ENCODE measurements around the gene LYG1.

Gene LYG1

DNA sequence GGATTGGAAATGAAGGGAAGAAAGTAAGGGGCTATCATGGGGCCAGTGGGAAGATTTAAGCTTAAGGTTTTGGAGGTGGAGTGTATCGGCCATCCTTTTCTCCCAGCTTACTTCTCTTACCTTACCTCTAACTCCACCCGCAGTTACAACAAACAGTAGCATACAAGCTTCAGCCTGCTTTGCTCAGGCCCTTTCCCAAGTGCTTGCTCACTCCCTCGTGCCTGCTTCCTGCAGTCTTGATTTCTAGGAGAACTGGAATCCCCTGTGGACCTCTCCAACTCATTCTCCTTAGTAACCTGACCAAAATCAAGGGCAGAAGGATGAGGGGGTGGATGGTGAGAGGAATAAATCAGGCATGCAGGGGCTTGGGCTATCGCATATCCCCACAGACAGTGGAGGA is 39.8 kb downstream of the LYG1 start:
- FAIRE-seq: no peak

DNA sequence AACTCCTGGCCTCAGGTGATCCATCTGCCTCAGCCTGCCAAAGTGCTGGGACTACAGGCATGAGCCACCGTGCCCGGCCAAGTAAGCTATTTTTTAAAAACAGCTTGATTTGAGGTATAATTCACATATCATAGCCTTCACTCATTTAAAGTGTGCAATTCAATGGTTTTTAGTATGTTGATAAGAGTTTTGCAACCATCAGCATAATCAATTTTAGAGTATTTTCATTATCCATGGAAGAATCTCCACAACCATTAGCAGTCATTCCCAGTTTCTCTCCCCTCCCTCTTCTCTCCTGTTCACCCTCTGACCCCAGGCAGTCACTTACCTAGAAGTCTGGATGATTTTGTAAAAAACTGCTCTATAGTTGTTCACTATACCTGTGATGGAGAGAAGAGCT is 40.8 kb downstream of the LYG1 start:
- FAIRE-seq: no peak

DNA sequence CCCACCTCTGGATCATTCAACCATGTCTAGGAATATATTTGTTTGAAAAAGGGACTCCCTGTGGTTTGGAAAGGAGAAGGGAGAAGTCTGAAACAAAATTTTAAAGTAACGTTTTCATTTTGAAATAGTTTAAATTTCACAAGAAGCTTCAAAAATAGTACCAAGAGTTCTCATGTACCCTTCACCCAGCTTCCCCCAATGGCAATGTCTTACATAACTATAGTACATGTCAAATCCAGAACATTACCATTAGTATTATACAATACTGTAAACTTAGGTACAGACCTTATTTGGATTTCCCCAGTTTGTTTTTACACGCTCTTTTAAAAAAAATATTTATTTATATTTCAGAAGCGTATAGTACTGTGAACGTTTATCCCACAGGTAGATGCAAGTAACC is 41.5 kb downstream of the LYG1 start:
- FAIRE-seq: no peak

DNA sequence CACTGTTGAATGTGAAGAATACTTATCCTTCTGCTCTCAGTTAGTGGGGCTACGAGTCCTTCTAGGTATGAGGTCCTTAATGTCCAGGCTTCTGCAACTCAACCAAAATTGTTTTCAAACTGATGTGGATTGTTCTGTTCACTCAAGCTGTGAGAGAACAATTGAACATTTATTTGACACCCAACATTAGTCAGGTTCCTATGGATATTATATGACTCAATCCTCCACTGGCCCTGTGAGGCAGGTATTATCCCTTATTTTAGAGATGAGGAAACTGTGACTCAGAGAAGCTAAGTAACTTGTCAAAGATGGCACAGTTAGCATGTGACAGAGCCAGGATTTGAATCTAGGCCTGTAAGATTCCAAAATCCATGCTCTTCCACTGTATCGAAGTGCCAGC is 44.3 kb downstream of the LYG1 start:
- FAIRE-seq: no peak

DNA sequence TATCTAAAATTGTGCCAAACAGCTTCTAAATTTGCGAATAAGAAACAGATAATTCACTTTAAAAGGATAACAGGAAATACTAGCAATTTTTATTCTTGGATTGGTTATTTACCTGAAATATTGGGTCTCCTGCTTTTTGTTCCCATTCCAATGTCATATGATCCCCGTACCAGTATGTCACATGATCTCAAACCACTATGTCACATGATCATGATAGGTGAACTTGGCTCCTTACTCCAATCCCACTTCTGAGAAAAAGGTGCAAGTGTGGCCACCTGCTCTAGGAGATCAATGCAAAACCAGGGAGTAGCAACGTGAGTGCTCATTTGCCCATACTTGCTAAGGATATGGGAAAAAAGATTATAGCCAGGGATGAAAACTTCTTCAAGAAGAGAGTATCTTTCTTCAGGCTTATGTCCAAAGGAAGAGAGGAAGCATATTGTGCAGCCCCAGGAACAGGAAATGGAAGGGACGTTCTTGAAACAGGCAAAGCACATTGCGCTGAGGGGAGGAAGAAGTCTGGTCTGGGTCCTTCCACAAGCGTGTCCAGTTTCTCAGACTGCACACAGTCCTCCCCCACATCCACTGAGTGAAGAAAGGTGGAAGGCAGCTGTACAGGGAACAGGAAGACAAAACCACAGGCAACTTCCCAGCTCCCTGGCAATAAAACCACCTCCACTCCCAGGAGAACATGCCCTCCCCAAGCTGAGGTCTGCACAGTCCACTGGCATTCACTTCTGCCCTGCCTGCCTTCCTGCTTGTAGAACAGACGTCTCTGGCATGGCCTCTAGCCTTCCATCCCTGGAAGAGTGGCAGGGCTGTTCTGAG is 45.3 kb downstream of the LYG1 start, which contains the start of gene LYG2:
Gene LYG2 (minus strand): TSS at position 176 of the 828 bp plus-strand sequence. CDS start 1,406 bp downstream, outside the sequence.
- no peak for FAIRE-seq

- no peak for FAIRE-seq
Measured at GRCh38 chr2:99249951-99250350, 51.0 kb downstream of the LYG1 start.

GRCh38 chr2:99242151-99242550 is 58.8 kb downstream of the LYG1 start:
- no peak for FAIRE-seq

GRCh38 chr2:99240431-99240830 is 60.6 kb downstream of the LYG1 start:
- FAIRE-seq: no peak

DNA sequence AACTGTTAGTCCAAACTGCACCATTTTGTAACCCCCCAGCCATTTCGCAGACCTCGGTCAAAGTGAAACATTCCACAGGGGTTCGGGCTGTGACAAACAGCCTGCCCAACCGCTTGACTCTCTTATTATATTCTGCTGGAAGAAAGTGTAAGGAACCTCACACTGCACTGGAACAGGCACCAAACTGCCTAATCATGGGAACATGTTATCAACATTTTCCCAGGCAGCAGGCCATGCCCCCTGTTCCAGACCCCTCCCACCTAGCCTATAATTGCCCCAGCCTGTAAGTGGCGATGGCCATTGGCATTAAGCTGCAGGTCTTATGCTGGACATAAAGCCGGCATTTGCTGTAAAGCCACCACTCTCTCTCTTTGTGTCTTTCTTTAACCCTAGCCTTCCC is 62.4 kb downstream of the LYG1 start:
- FAIRE-seq: no peak
